GM19239 (cell line): ENCODE results near the gene HELLS.
"Not testable (repeated sequence)": the region's sequence is repeated elsewhere in the genome, so short reads cannot be mapped to it uniquely, and the experiment has no call there.

Source experiments
- DNase-seq: peaks from one replicate; pipeline ENCODE4 v3.0.0; 2011; ENCODE audit warnings: low spot score; ENCODE audit not compliant: insufficient read length
- FAIRE-seq: peaks from 2 replicates; lab custom pipeline; 2011; peaks lifted over from hg19 to GRCh38; lab: Jason Lieb, UNC

The HELLS gene

DNA sequence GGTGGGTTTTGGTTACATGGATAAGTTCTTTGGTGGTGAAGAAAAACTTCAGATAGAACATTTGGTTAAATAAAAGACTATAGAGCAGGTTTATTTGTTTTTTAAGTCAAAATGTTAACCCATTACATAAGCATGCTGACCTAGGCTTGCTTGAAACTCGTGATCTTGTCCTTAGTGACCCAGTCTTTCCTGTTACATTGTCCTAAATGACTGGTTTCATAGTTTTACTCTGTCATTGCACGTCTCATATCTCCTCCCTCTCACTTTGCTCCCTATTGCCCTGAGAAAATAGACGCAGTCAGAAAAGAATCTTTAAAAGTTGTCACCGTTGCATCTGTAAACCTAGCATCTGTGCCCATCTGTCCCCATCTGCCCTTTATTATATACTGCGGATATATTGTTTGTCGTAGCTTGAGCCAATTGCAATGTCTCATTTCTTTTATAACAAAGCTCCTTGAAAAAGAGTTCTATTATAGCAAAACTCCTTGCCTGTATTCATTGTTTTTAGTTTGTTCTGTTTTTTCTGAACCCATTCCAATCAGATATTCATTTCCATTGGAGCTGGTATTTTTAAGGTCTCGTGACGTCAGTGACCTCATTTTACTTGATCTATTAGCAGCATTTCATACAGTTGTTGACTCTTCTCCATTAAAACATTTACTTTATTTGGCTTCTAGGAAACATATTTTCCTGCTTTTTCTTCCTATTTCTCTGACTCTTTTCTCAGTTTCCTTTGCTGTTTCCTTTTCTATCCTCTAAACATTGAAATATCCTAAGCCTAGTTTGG, 57.3 kb downstream of the HELLS start:
- FAIRE-seq = no peak

GRCh38 chr10:94607111-94607510, 61.5 kb downstream of the HELLS start:
- no peak for FAIRE-seq
- DNase-seq = no peak

More for the DNA sequence above, 57.3 kb downstream of the HELLS start:
- no peak for DNase-seq

GRCh38 chr10:94608559-94608958, 63.0 kb downstream of the HELLS start:
- no peak for FAIRE-seq
- no peak for DNase-seq

- DNase-seq = no peak
- no peak for FAIRE-seq
Measured at GRCh38 chr10:94614558-94614957, 69.0 kb downstream of the HELLS start.

GRCh38 chr10:94617389-94617944, 71.9 kb downstream of the HELLS start:
- FAIRE-seq = peak; percentile 42
- DNase-seq = no peak

- FAIRE-seq = no peak
- DNase-seq = no peak
Measured at GRCh38 chr10:94622666-94623205, 77.1 kb downstream of the HELLS start.

- FAIRE-seq = no peak
- no peak for DNase-seq
Measured at GRCh38 chr10:94623572-94623971, 78.0 kb downstream of the HELLS start.

DNA sequence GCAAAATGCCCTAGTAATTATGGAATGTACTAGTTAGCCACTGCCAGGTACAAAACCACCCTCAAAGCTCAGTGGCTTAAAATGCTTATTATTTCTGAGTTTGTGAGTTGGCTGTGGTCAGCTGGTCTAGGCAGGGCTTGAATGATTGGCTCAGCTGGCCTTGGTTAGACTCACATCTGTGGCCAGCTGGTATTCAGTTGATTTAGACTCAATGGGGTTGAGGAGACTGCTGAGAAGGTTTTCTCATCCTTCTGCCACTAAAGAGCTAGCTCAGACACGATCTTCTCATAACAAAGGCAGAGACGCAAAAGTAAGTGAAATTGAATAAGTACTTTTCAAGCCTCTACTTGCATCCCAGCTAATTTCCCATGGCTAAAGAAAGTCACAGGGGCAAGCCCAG, 80.9 kb downstream of the HELLS start:
- FAIRE-seq (no peak), DNase-seq (no peak)

DNA sequence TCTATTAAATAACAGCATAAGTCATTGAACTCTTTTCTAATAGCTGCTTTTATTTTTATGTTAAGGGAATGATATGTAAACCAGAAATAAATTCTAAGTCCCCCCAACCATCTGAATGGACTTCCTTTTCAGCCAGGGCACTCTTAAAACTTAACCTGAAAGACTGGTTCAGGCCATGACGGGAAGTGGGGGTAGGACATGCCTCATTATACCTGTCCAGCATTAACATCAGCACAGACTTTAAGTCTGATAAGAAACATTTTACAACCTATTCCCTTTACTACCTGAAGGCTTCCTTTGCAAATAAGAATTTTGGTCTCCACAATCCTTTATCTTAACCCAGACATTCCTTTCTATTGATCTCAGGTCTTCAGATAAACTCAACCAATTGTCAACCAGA, 81.9 kb downstream of the HELLS start:
- FAIRE-seq (no peak), DNase-seq (no peak)

DNA sequence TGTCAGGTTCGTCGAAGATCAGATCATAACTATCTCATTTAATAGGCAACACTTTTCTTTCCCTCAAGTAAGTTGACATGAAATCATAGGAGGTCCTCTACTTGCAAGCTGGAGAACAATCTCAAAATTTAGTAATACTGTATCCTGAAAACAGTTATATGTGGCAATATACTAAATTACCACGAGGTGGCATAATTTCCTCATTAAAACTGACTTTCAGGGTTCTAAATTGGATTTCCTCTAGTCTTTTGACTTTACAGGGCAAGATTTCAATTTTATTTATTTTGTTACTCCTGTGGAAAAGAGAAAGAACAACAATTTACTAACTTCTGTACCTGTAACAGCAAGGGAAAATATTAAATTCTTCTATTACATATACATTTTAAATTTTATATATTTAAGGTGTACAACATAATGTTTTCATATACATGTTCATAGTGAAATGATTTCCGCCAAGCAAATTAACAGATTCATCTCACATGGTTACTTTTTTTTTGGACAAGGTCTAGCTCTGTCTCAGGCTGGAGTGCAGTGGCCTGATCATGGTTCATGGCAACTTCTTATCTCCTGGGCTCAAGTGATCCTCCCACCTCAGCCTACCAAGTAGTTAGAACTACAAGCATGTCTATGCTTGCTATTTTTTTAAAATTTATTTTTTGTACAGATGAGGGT, 84.6 kb downstream of the HELLS start:
- DNase-seq (no peak), FAIRE-seq (peak; percentile 76)

GRCh38 chr10:94631077-94631875, 85.7 kb downstream of the HELLS start:
- DNase-seq = no peak
- FAIRE-seq = no peak

DNA sequence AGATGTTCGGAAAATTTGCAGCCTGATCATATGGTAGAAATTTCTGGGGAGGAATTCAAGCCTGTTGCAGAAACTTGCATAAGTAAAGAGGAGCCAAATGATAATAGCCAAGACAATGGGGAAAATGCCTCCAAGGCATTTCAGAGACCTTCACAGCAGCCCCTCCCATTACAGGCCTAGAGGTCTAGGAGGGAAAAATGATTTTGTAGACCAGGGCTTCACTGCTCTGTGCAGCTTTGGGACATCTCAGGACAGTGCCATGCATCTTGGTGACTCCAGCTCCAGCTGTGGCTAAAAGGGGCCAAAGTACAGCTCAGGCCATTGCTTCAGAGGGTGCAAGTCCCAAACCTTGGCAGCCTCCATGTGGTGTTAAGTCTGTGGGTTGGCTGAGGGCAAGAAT, 87.4 kb downstream of the HELLS start:
- no peak for FAIRE-seq
- no peak for DNase-seq

DNA sequence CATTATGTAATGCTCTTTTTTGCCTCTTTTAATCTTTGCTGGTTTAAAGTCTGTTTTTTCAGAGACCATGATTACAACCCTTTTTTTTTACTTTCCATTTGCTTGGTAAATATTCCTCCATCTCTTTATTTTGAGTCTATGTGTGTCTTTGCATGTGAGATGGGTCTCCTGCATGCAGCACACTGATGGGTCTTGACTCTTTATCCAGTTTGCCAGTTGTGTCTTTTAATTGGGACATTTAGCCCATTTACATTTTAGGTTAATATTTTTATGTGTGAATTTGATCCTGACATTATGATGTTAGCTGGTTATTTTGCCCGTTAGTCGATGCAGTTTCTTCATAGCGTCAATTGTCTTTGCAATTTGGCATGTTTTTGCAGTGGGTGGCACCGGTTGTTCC, 92.5 kb downstream of the HELLS start:
- DNase-seq, FAIRE-seq: not testable (repeated sequence)

DNA sequence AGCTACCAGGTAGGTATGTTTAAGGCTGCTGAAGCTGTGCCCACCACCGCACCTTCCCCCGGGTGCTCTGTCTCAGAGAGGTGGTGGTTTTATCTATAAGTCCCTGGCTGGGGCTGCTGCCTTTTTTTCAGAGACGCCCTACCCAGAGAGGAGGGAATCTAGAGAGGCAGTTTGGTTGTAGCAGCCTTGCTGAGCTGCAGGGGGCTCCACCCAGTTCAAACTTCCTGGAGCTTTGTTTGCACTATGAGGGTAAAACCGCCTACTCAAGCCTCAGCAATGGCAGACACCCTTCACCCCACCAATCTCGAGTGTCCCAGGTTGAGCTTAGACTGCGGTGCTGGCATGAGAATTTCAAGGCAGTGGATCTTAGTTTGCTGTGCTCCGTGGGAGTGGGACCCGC, 94.3 kb downstream of the HELLS start:
- no peak for FAIRE-seq

DNA sequence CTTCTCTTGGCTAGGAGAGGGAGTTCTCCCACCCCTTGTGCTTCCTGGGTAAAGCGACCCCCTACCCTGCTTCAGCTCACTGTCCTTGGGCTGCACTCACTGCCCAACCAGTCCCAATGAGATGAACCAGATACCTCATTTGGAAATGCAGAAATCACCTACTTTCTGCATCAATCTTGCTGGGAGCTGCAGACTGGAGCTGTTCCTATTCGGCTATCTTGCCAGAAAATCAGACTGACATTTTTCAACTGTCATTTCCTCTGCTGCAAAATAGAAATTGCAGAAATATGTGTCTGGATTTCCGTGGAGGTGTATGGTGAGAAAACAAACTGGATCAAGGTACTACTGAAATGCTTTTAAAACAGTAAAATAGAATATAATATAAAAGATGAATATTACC, 95.0 kb downstream of the HELLS start:
- DNase-seq = no peak
- FAIRE-seq = no peak

More for the DNA sequence above, 94.3 kb downstream of the HELLS start:
- no peak for DNase-seq

GRCh38 chr10:94641480-94641879, 95.9 kb downstream of the HELLS start:
- no peak for FAIRE-seq

GRCh38 chr10:94644352-94644751, 98.8 kb downstream of the HELLS start:
- peak; percentile 31 for FAIRE-seq
- no peak for DNase-seq

More at GRCh38 chr10:94641480-94641879, 95.9 kb downstream of the HELLS start:
- DNase-seq = no peak

- FAIRE-seq = no peak
- no peak for DNase-seq
Measured at GRCh38 chr10:94645285-94645684, 99.7 kb downstream of the HELLS start.
